ENCODE data around the gene SPRR1B. TPM values are rescaled to one million over a fixed set of nuclear protein-coding genes. Genes with fewer than 3 reads are reported as not detected.

The SPRR1B gene
- total RNA-seq, 3 donors from 2014 or later (not counting 1 experiment from before 2014, with no cell fraction given): not detected

DNA sequence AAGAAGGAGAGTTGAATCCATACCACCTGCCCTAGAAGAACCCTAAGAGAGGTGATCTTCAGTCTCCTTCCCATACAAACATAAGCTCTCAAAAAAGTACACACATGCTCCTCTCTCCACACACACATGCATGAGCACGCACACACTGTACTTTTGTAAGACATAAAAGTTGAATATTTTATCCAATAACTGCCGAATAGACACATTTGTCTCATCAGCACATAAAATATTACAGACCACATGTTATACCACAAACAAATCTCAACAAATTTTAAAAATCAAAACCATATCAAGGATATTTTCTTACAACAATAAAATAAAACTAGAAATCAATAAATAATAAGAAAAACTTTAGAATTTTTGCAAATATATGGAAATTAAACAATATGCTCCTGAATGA lies 44.4 kb upstream of the SPRR1B start:
- no peak for TF ChIP-seq CTCF (IDR thresholded peaks at IDR 0.05)
- Mint-ChIP-seq H3K4me1 (no peaks in the 10 kb centered on the region), H3K4me3 (no peak overlapping the region), H3K27me3 (ENCODE audit: low read depth in 2 of 2) (peaks cover 27 to 30% of the 10 kb centered on the region in 2 donors), H3K27ac (no peak overlapping the region), H3K9me3 (no peaks in the 10 kb centered on the region), H3K36me3 (no peaks in the 10 kb centered on the region)
- Histone ChIP-seq H3K4me1 (ENCODE audit: control insufficient read depth, insufficient read depth, low read length) (no peaks in the 10 kb centered on the region), H3K4me3 (ENCODE audit: low read length) (no peak overlapping the region), H3K27ac (ENCODE audit: low read length) (no peak overlapping the region), H3K27me3 (ENCODE audit: control insufficient read depth, insufficient read depth, low read length) (no peaks in the 10 kb centered on the region), H3K36me3 (ENCODE audit: control insufficient read depth, insufficient read depth, low read length) (no peaks in the 10 kb centered on the region), H3K9me3 (ENCODE audit: control insufficient read depth, insufficient read depth, low read length) (no peaks in the 10 kb centered on the region)
- WGBS (ENCODE audit: insufficient coverage): 83% methylated on average over 2 of the region's 2 CpGs
- ATAC-seq (no peak), DNase-seq (no peak)
- intact Hi-C loops (cut with micrococcal nuclease): no loop called here

DNA sequence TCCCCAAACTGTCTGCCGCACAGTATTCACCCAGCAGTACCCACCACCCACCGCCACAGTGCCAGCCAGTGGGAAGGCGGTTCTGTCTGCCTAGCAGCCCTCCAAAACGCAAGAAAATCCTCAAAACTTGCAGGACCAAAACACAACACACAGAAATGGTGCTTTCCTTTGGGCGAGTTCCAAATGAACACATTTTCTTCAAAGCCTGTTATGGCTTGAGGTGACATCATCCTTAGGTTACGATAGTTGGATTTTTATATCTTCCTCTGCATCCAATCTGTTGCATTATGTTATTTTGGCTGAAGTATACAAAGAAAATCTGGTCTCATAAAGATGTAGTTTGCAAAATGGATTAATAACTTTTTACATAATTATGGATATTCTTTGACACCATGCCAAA lies 37.8 kb upstream of the SPRR1B start:
- ATAC-seq (no peak), DNase-seq (no peak)
- 79% methylated on average over 5 of the region's 6 CpGs for WGBS (ENCODE audit: insufficient coverage)
- Histone ChIP-seq H3K4me3 (ENCODE audit: low read length) (no peak overlapping the region), H3K27ac (ENCODE audit: low read length) (no peak overlapping the region), H3K27me3 (ENCODE audit: control insufficient read depth, insufficient read depth, low read length) (no peaks in the 10 kb centered on the region), H3K4me1 (ENCODE audit: control insufficient read depth, insufficient read depth, low read length) (no peaks in the 10 kb centered on the region), H3K9me3 (ENCODE audit: control insufficient read depth, insufficient read depth, low read length) (no peaks in the 10 kb centered on the region), H3K36me3 (ENCODE audit: control insufficient read depth, insufficient read depth, low read length) (no peaks in the 10 kb centered on the region)
- H3K36me3 Mint-ChIP-seq: no peaks in the 10 kb centered on the region
- intact Hi-C loops (cut with micrococcal nuclease): no loop called here
- H3K4me3 Mint-ChIP-seq: no peak overlapping the region
- peaks cover 12 to 34% of the 10 kb centered on the region in 2 donors for H3K27me3 Mint-ChIP-seq (ENCODE audit: low read depth in 2 of 2)
- peaks cover 0 to 2% of the 10 kb centered on the region in 2 donors for H3K9me3 Mint-ChIP-seq
- no peak for TF ChIP-seq CTCF (IDR thresholded peaks at IDR 0.05)
- no peak overlapping the region for H3K27ac Mint-ChIP-seq
- H3K4me1 Mint-ChIP-seq: no peaks in the 10 kb centered on the region

DNA sequence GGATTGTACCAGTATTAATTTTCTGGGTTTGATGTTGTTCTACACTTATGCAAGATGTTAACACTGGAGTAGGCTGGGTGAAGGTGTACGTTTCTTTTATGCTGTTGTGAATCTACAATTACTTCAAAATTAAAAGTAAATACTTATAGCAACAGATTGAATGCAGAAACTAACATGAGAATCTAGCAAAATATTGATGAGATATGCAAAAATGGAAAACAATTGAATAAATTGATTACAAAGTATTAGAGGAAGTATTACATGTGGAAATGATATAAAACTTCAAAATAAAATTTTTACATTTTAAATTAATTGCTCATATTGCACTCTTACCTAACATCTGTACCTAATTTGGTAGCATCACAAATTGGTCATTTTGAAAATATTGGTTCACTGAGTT lies 35.2 kb upstream of the SPRR1B start:
- no peak for ATAC-seq
- Mint-ChIP-seq H3K9me3 (peaks cover 0 to 2% of the 10 kb centered on the region in 2 donors), H3K27me3 (ENCODE audit: low read depth in 2 of 2) (peaks cover 17 to 29% of the 10 kb centered on the region in 2 donors), H3K4me1 (no peaks in the 10 kb centered on the region), H3K27ac (no peak overlapping the region), H3K36me3 (no peaks in the 10 kb centered on the region), H3K4me3 (no peak overlapping the region)
- Histone ChIP-seq H3K9me3 (ENCODE audit: control insufficient read depth, insufficient read depth, low read length) (no peaks in the 10 kb centered on the region), H3K27me3 (ENCODE audit: control insufficient read depth, insufficient read depth, low read length) (no peaks in the 10 kb centered on the region), H3K4me1 (ENCODE audit: control insufficient read depth, insufficient read depth, low read length) (no peaks in the 10 kb centered on the region), H3K36me3 (ENCODE audit: control insufficient read depth, insufficient read depth, low read length) (no peaks in the 10 kb centered on the region), H3K27ac (ENCODE audit: low read length) (no peak overlapping the region), H3K4me3 (ENCODE audit: low read length) (no peak overlapping the region)
- no peak for TF ChIP-seq CTCF (IDR thresholded peaks at IDR 0.05)
- intact Hi-C loops (cut with micrococcal nuclease): no loop called here
- WGBS (ENCODE audit: insufficient coverage): no CpG with 5 or more reads among the region's 1 CpG
- no peak for DNase-seq

- H3K4me1 ChIP-seq (ENCODE audit: control insufficient read depth, insufficient read depth, low read length): no peaks in the 10 kb centered on the region
- no peak for DNase-seq
- intact Hi-C loops (cut with micrococcal nuclease): no loop called here
These were observed 34.2 kb upstream of the SPRR1B start for GRCh38 chr1:152996633-152997400.

More at GRCh38 chr1:152996633-152997400, 34.2 kb upstream of the SPRR1B start:
- no peak for ATAC-seq
- Mint-ChIP-seq H3K9me3 (peaks cover 0 to 2% of the 10 kb centered on the region in 2 donors), H3K27ac (no peak overlapping the region), H3K36me3 (no peaks in the 10 kb centered on the region), H3K4me1 (no peaks in the 10 kb centered on the region), H3K27me3 (ENCODE audit: low read depth in 2 of 2) (peaks cover 14 to 31% of the 10 kb centered on the region in 2 donors), H3K4me3 (no peak overlapping the region)
- Histone ChIP-seq H3K4me3 (ENCODE audit: low read length) (no peak overlapping the region), H3K9me3 (ENCODE audit: control insufficient read depth, insufficient read depth, low read length) (no peaks in the 10 kb centered on the region), H3K27me3 (ENCODE audit: control insufficient read depth, insufficient read depth, low read length) (no peaks in the 10 kb centered on the region), H3K27ac (ENCODE audit: low read length) (no peak overlapping the region), H3K36me3 (ENCODE audit: control insufficient read depth, insufficient read depth, low read length) (no peaks in the 10 kb centered on the region)
- TF ChIP-seq CTCF (IDR thresholded peaks at IDR 0.05): no peak
- WGBS (ENCODE audit: insufficient coverage): 42% methylated on average over 5 of the region's 5 CpGs
